Kidney epithelial cell (primary cell): ENCODE data around the gene C16orf96. TPM values are rescaled to one million over a fixed set of nuclear protein-coding genes. Genes with fewer than 3 reads are reported as not detected.

Experiments
- DNase-seq: peaks from one replicate; pipeline ENCODE4 v3.0.0-alpha.2; 2010; ENCODE audit warnings: low read depth
- H3K27me3 ChIP-seq: 2 replicates; pipeline ENCODE4 v1.6.0; 2011; ENCODE audit warnings: low read length; ENCODE audit not compliant: control insufficient read depth, insufficient read depth
- H3K36me3 ChIP-seq: 2 replicates; pipeline ENCODE4 v1.5.1; 2011; ENCODE audit warnings: low read length; ENCODE audit not compliant: control insufficient read depth, insufficient read depth
- H3K4me3 ChIP-seq: 2 replicates; pipeline ENCODE4 v1.5.1; 2011; ENCODE audit warnings: low read depth, mild to moderate bottlenecking, control low read depth, low read length
- total RNA-seq: library from RNA; depleted of rRNA; stranded (reverse); fragments of >200 nt; gene quantifications from 2 replicates; pipeline ENCODE4 v1.2.3, GENCODE V29; 2015
- TF ChIP-seq, protein P1 (sequence below): IDR thresholded peaks from 2 replicates; pipeline ENCODE4 v1.5.1; 2011; ENCODE audit warnings: mild to moderate bottlenecking, moderate library complexity, low read length, control low read depth, inconsistent platforms; ENCODE audit not compliant: insufficient read depth, poor library complexity, severe bottlenecking

Gene C16orf96
- total RNA-seq, 1 donor from 2014 or later = not detected

DNA sequence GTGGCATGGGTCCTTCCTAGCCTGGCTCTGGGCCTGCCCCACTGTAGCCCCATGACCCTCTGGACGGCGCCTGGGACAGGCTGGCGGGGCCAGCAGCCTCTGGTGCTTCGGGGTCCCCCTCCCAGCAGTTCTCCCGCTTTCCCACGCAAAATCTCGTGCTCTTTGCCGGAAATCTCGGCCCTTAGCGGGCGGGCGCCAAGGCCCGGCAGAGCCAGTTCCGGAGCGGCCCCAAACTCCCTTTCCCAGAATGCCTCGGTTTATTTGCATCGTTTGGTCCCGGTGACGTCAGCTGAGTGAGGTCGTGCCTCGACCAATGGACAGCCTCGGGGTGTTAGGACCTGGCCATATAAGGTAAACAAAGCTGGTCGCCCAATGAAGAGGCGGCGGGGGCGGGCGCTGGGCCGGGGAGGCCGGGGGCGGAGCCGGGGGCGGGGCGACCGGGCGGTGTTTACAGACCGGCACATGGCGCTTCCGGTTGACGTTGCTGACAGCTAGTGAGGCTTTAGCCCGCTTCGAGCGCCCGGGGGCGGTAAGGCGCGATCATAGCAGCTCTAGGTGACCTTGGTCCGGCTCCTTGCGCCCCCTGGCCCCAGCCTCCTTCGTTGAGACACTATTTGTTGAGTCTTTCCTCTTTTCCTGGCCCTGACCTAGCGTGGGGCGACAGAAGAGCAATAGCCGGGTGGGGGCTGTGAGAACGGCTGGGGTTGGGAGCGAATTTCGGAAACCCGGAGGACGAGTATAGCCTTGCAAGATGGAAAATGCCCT lies 60.1 kb downstream of the C16orf96 start:
- Histone ChIP-seq H3K27me3 (no peaks in the 10 kb centered on the region), H3K36me3 (no peaks in the 10 kb centered on the region), H3K4me3 (peak overlapping the region; percentile 51)
- TF ChIP-seq, protein P1, sequence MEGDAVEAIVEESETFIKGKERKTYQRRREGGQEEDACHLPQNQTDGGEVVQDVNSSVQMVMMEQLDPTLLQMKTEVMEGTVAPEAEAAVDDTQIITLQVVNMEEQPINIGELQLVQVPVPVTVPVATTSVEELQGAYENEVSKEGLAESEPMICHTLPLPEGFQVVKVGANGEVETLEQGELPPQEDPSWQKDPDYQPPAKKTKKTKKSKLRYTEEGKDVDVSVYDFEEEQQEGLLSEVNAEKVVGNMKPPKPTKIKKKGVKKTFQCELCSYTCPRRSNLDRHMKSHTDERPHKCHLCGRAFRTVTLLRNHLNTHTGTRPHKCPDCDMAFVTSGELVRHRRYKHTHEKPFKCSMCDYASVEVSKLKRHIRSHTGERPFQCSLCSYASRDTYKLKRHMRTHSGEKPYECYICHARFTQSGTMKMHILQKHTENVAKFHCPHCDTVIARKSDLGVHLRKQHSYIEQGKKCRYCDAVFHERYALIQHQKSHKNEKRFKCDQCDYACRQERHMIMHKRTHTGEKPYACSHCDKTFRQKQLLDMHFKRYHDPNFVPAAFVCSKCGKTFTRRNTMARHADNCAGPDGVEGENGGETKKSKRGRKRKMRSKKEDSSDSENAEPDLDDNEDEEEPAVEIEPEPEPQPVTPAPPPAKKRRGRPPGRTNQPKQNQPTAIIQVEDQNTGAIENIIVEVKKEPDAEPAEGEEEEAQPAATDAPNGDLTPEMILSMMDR = peak; percentile 52
- DNase-seq = peak; percentile 99

DNA sequence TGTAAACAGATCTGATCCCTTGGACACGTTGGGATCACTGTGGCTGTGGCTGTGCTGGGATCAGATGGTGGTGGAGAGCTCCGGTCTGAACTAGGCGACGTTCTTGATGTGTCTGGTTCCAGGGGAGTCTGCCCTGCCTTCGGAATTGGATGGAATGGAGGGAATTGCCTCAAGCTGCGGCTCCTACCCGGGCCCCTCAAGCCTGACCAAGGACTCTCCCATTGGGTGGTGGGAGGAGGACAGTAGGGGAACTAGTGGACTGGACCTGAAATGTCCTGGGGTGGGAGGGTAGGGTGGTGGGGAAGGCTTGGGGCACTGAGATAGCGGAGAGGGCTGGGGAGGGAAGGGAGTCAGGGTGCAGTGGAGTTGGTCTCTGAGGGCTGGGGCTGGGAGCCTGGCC lies 61.7 kb downstream of the C16orf96 start:
- Histone ChIP-seq H3K36me3 (no peaks in the 10 kb centered on the region), H3K4me3 (no peak overlapping the region), H3K27me3 (no peaks in the 10 kb centered on the region)
- TF ChIP-seq, protein P1 = no peak
- no peak for DNase-seq

DNA sequence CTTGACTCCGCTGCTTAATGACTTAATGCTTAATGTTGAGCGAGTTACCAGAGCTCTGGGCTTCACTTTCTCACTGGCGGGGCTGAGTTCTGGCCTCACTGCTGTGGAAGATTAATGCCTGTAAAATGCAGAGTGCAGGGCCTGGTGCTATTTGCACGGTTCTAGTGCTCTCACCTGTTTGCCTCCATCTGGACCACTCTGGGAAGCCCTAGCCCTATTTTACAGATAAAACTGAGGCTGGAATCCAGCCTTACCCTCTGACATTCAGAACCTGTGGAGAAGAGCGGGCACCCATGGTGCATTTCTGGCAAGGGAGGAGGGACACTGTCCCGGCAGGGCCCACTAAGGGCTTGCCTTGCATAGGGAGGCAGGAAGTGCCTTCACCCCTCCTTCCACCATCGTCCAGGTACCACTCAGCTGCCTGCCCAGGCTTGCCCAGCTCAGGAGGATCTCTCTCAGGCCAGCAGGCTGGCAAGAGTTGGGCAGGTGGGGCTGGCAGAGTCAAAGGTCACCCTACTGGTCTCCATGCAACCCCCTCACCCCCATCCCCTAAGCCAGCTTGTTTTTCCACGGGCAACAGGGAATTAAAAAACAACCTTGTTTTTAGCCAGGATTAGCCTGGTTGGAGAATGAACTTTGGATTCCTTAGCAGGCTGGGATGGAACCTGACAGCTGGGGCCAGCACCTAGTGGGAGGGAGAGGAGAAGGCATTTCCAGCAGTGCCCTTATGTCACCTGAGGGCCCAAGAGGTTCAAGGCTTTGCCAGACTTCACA lies 62.7 kb downstream of the C16orf96 start:
- TF ChIP-seq, protein P1 = no peak
- Histone ChIP-seq H3K4me3 (no peak overlapping the region), H3K27me3 (no peaks in the 10 kb centered on the region), H3K36me3 (no peaks in the 10 kb centered on the region)
- DNase-seq = no peak

DNA sequence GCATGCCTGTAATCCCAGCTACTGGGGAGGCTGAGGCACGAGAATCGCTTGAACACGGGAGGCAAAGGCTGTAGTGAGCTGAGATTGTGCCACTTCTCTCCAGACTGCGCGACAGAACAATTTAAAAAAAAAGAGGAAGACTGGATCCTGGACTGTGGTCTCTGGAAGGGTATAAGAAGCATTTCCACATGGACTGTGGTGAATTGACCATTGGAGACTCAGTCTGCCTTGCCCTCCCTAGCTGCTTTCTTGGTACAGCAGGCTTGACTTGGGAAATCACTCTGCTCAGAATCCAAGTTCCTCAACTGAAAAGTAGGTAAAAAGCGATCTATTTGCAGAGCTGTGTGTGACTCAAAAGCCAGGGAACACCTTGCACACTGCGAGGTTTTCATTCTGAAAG lies 67.5 kb downstream of the C16orf96 start:
- TF ChIP-seq, protein P1 = no peak
- H3K36me3 ChIP-seq = no peaks in the 10 kb centered on the region
- no peak for DNase-seq
- H3K27me3 ChIP-seq = no peaks in the 10 kb centered on the region
- H3K4me3 ChIP-seq = no peak overlapping the region

DNA sequence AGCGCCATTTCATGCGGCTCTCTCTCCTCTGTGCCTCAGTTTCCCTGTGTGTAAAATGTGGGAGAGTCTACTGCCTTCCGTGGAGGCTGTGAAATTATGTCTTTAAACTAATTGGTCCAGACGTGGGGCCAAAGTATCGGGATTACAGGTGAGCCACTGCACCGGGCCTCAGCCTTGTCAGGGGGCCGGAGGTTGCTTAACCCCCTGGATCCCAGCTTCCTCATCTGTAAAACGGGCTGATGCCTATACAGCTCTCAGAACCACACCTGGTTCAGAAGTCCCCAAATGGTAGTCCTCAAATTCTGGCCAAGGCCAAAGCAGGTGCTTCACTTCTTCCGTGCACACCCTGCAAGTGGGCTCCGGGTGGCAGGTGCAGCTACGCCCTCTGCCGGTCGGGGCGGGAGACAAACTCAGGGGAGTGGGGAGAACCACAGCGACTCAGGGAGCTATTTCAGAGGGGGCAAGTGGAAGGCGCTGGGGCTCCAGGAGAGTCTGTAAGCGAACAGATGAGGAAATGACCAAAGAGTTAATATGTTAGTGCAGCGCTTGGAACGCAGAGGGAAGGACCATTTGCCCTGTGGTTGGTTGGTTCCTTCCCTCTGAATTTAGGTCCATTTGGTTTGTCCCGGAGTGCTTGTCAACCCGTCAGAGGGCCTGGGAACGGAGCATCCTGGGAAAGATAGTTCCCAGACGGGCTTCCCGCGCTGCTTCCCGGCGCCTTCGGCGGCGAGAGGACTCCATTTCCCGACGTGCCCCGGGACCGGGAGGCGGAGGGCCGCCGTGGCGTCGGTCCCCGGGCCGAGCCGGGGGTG lies 68.1 kb downstream of the C16orf96 start, which contains the start of gene MGRN1:
TSS of gene MGRN1 (plus strand) at position 812 of the 812 bp plus-strand sequence. CDS start 135 bp downstream, outside the sequence.
- Histone ChIP-seq H3K4me3 (peak within 1 kb of the TSS; percentile 93), H3K27me3 (no peaks in the 10 kb centered on the region), H3K36me3 (no peaks in the 10 kb centered on the region)
- DNase-seq = peak; percentile 90
- TF ChIP-seq, protein P1 = peak; percentile 97
